H9 (cell line): ENCODE data around the gene SLC2A5. TPM values are rescaled to one million over a fixed set of nuclear protein-coding genes. Genes with fewer than 3 reads are reported as not detected.

Source experiments
- DNase-seq: peaks from one replicate; pipeline ENCODE4 v3.0.0-alpha.2; 2017
- H2AFZ ChIP-seq: one replicate; pipeline ENCODE4 v1.6.1; 2013; ENCODE audit warnings: mild to moderate bottlenecking, low read length, control low read depth, moderate library complexity
- H2AK5ac ChIP-seq: 2 replicates; pipeline ENCODE4 v1.6.1; 2013; ENCODE audit warnings: low read length, control low read depth, mixed read lengths; ENCODE audit not compliant: insufficient read length
- H2BK120ac ChIP-seq: one replicate; pipeline ENCODE4 v1.6.1; 2013; ENCODE audit warnings: low read depth, mild to moderate bottlenecking, low read length, control low read depth, inconsistent platforms; ENCODE audit not compliant: poor library complexity, severe bottlenecking
- H2BK12ac ChIP-seq: 2 replicates; pipeline ENCODE4 v1.6.1; 2013; ENCODE audit warnings: low read length, control low read depth, mixed read lengths, low read depth; ENCODE audit not compliant: insufficient read length
- H2BK15ac ChIP-seq: 2 replicates; pipeline ENCODE4 v1.6.1; 2013; ENCODE audit warnings: low read depth, low read length, control low read depth
- H2BK20ac ChIP-seq: one replicate; pipeline ENCODE4 v1.6.1; 2013; ENCODE audit warnings: low read depth, mild to moderate bottlenecking, low read length, control low read depth, inconsistent platforms; ENCODE audit not compliant: poor library complexity, severe bottlenecking
- H2BK5ac ChIP-seq: 2 replicates; pipeline ENCODE4 v1.6.1; 2013; ENCODE audit warnings: low read length, control low read depth, mixed read lengths; ENCODE audit not compliant: insufficient read length
- H3K14ac ChIP-seq: 2 replicates; pipeline ENCODE4 v1.6.1; 2013; ENCODE audit warnings: low read length, control low read depth; ENCODE audit not compliant: insufficient read depth
- H3K18ac ChIP-seq: 2 replicates; pipeline ENCODE4 v1.6.1; 2013; ENCODE audit warnings: low read depth, mild to moderate bottlenecking, mixed read lengths, low read length, control low read depth; ENCODE audit not compliant: insufficient read length
- H3K23ac ChIP-seq: 2 replicates; pipeline ENCODE4 v1.6.1; 2013; ENCODE audit warnings: low read length, control low read depth, mixed read lengths, low read depth; ENCODE audit not compliant: insufficient read length
- H3K23me2 ChIP-seq: 2 replicates; pipeline ENCODE4 v1.6.1; 2013; ENCODE audit warnings: low read depth, mild to moderate bottlenecking, mixed read lengths, low read length, control low read depth; ENCODE audit not compliant: insufficient read length, poor library complexity, severe bottlenecking
- H3K27ac ChIP-seq: 2 replicates; pipeline ENCODE4 v1.5.1; 2013; ENCODE audit warnings: low read length, control low read depth, mixed read lengths, low read depth; ENCODE audit not compliant: insufficient read length
- H3K27me3 ChIP-seq: 2 replicates; pipeline ENCODE4 v1.6.1; 2013; ENCODE audit warnings: low read length, control low read depth, inconsistent platforms; ENCODE audit not compliant: insufficient read depth
- H3K4ac ChIP-seq: 2 replicates; pipeline ENCODE4 v1.6.1; 2013; ENCODE audit warnings: low read depth, mild to moderate bottlenecking, control low read depth, inconsistent platforms, low read length, moderate library complexity
- H3K4me1 ChIP-seq: 2 replicates; pipeline ENCODE4 v1.6.1; 2013; ENCODE audit warnings: low read length, control low read depth, inconsistent platforms; ENCODE audit not compliant: insufficient read depth
- H3K4me2 ChIP-seq: 2 replicates; pipeline ENCODE4 v1.6.1; 2013; ENCODE audit warnings: low read length, control low read depth, mixed read lengths; ENCODE audit not compliant: insufficient read length, insufficient read depth
- H3K56ac ChIP-seq: 2 replicates; pipeline ENCODE4 v1.6.1; 2013; ENCODE audit warnings: low read depth, mild to moderate bottlenecking, mixed read lengths, low read length, control low read depth; ENCODE audit not compliant: insufficient read length
- H3K79me1 ChIP-seq: 2 replicates; pipeline ENCODE4 v1.6.1; 2013; ENCODE audit warnings: low read depth, mild to moderate bottlenecking, moderate library complexity, low read length, control low read depth, inconsistent platforms; ENCODE audit not compliant: insufficient read depth, poor library complexity, severe bottlenecking
- H3K79me2 ChIP-seq: 2 replicates; pipeline ENCODE4 v1.6.1; 2013; ENCODE audit warnings: low read length, control low read depth, inconsistent platforms; ENCODE audit not compliant: insufficient read depth
- H3K9ac ChIP-seq: 2 replicates; pipeline ENCODE4 v1.6.1; 2013; ENCODE audit warnings: low read length, control low read depth, mixed read lengths; ENCODE audit not compliant: insufficient read length; ENCODE audit errors: extremely low read depth
- H3K9me3 ChIP-seq: one replicate; pipeline ENCODE4 v1.6.1; 2013; ENCODE audit warnings: low read depth, low read length, inconsistent platforms; ENCODE audit not compliant: control insufficient read depth
- H3T11ph ChIP-seq: one replicate; pipeline ENCODE4 v1.6.1; 2013; ENCODE audit warnings: mild to moderate bottlenecking, low read length, control low read depth, inconsistent platforms
- H4K20me1 ChIP-seq: one replicate; pipeline ENCODE4 v1.6.1; 2013; ENCODE audit not compliant: control insufficient read depth, insufficient read length, insufficient read depth
- H4K5ac ChIP-seq: 2 replicates; pipeline ENCODE4 v1.6.1; 2013; ENCODE audit warnings: low read depth, mild to moderate bottlenecking, mixed read lengths, low read length, control low read depth; ENCODE audit not compliant: insufficient read length
- H4K8ac ChIP-seq: replicated peaks from 2 replicates; pipeline ENCODE4 v1.6.1; 2013; ENCODE audit warnings: low read length, control low read depth, mixed read lengths, low read depth; ENCODE audit not compliant: insufficient read length
- H4K91ac ChIP-seq: 2 replicates; pipeline ENCODE4 v1.6.1; 2013; ENCODE audit warnings: low read depth, mild to moderate bottlenecking, moderate library complexity, mixed read lengths, low read length, control low read depth; ENCODE audit not compliant: insufficient read length
- H3K27ac Mint-ChIP-seq, 3 experiments: 2 replicates in 2 of 3; 3 replicates in 1 of 3; pipeline ENCODE4 v1.8.0; 2020 to 2021; ENCODE audit warnings: mixed read lengths in 3 of 3, mild to moderate bottlenecking in 1 of 3, moderate library complexity in 1 of 3
- H3K27me3 Mint-ChIP-seq: 2 replicates; pipeline ENCODE4 v1.8.0; 2021; ENCODE audit warnings: low read depth, mild to moderate bottlenecking, moderate library complexity, mixed read lengths
- H3K36me3 Mint-ChIP-seq, 3 experiments: 2 replicates in 2 of 3; 3 replicates in 1 of 3; pipeline ENCODE4 v1.8.0; 2020 to 2021; ENCODE audit warnings: low read depth in 3 of 3, mixed read lengths in 3 of 3; ENCODE audit not compliant: insufficient read depth in 1 of 3
- H3K4me1 Mint-ChIP-seq, 2 experiments: 2 replicates each; pipeline ENCODE4 v1.8.0; 2020; ENCODE audit warnings: mixed read lengths in 2 of 2
- H3K4me3 Mint-ChIP-seq, 2 experiments: 2 replicates in 1 of 2; 3 replicates in 1 of 2; pipeline ENCODE4 v1.8.0; 2020 to 2021; ENCODE audit warnings: mild to moderate bottlenecking in 2 of 2, mixed read lengths in 2 of 2, moderate library complexity in 1 of 2
- H3K9me3 Mint-ChIP-seq, 2 experiments: 2 replicates in 1 of 2; 3 replicates in 1 of 2; pipeline ENCODE4 v1.8.0; 2020; ENCODE audit warnings: mild to moderate bottlenecking in 2 of 2, mixed read lengths in 2 of 2, moderate library complexity in 1 of 2
- CTCF ChIP-seq: fragments of 200-600 bp; sonication (generic); conservative IDR thresholded peaks from 3 replicates; pipeline ENCODE4 v1.8.0; 2021; ENCODE audit warnings: antibody characterized with exemption, mild to moderate bottlenecking
- WGBS: extraction: QIAGEN DNeasy Blood & Tissue Kit; methylation state at CpG from one replicate; pipeline ENCODE4 v1.1.7; 2013; ENCODE audit warnings: missing lambda C conversion rate, low lambda C conversion rate, mixed read lengths; ENCODE audit not compliant: insufficient read length; ENCODE audit errors: extremely low coverage; 5-methylcytosine and 5-hydroxymethylcytosine counted together
- total RNA-seq: library from RNA; stranded (reverse); gene quantifications from 2 replicates; pipeline ENCODE4 v1.2.1, GENCODE V29; 2021

The SLC2A5 gene
- total RNA-seq, 1 experiment from 2014 or later = not detected

GRCh38 chr1:8985915-8986813 is 83.3 kb downstream of the SLC2A5 start:
- Histone ChIP-seq H3K9ac (no peak overlapping the region), H3K23me2 (no peaks in the 10 kb centered on the region), H4K8ac (no peak overlapping the region), H3K4me2 (no peak overlapping the region), H2AK5ac (no peak overlapping the region), H3K56ac (no peak overlapping the region), H2AFZ (no peak overlapping the region), H2BK5ac (no peak overlapping the region), H2BK120ac (no peak overlapping the region), H3K27ac (no peak overlapping the region), H4K5ac (no peak overlapping the region), H2BK15ac (no peak overlapping the region), H3T11ph (no peak overlapping the region), H2BK20ac (no peak overlapping the region), H3K27me3 (no peaks in the 10 kb centered on the region), H2BK12ac (no peak overlapping the region), H3K14ac (no peak overlapping the region), H3K79me2 (no peaks in the 10 kb centered on the region), H4K91ac (no peak overlapping the region), H3K23ac (no peak overlapping the region), H3K4me1 (no peaks in the 10 kb centered on the region), H3K18ac (no peak overlapping the region), H3K4ac (no peak overlapping the region), H3K79me1 (no peaks in the 10 kb centered on the region), H4K20me1 (no peaks in the 10 kb centered on the region), H3K9me3 (no peaks in the 10 kb centered on the region)
- no peak overlapping the region for H3K4me3 Mint-ChIP-seq
- no peaks in the 10 kb centered on the region for H3K36me3 Mint-ChIP-seq
- no CpG with 5 or more reads among the region's 14 CpGs for WGBS
- peaks cover 2% of the 10 kb centered on the region; the same call in 1 of the 2 replicates for H3K27me3 Mint-ChIP-seq
- DNase-seq = no peak
- no peak for TF ChIP-seq CTCF
- peaks cover 0 to 2% of the 10 kb centered on the region in 2 experiments; a peak in 3 of 5 replicates for H3K9me3 Mint-ChIP-seq
- no peaks in the 10 kb centered on the region; a peak in 1 of 4 replicates for H3K4me1 Mint-ChIP-seq
- no peak overlapping the region for H3K27ac Mint-ChIP-seq

Other genes starting within 250 kb of the SLC2A5 start
- 1,781 and 1,786 TPM in 2 replicates for gene ENO1, start 190.9 kb downstream of the SLC2A5 start, total RNA-seq
- gene CA6, start 123.8 kb downstream of the SLC2A5 start, total RNA-seq = not detected in 2 replicates
- gene SLC2A7, start 43.2 kb downstream of the SLC2A5 start, total RNA-seq = not detected in 2 replicates
- gene GPR157, start 59.5 kb upstream of the SLC2A5 start, total RNA-seq = 3.8 and 4.1 TPM in 2 replicates
- gene H6PD, start 165.1 kb upstream of the SLC2A5 start, total RNA-seq = 7.6 and 7.9 TPM in 2 replicates
- 2.7 and 2.9 TPM in 2 replicates for gene SPSB1, start 223.3 kb upstream of the SLC2A5 start, total RNA-seq